Central memory CD8-positive, alpha-beta T cell (primary cell): ENCODE measurements around the gene GPR37L1.
"Not testable (repeated sequence)": the region's sequence is repeated elsewhere in the genome, so short reads cannot be mapped to it uniquely, and the experiment has no call there.

ENCODE experiments used
- ATAC-seq: fragments of 150-1000 bp; cut with Tn5 transposase; replicated peaks from 2 replicates; pipeline ENCODE4 v1.10.0; 2022; ENCODE audit warnings: mild to moderate bottlenecking, moderate FRiP score, moderate number of reproducible peaks; ENCODE audit not compliant: poor library complexity, severe bottlenecking; ENCODE audit errors: extremely low read depth
- DNase-seq, 2 donors: peaks; one replicate each; pipeline ENCODE4 v3.0.0; 2021; ENCODE audit warnings: low spot score in 2 of 2
- H3K27ac Mint-ChIP-seq: one replicate; pipeline ENCODE4 v1.8.0; 2022; ENCODE audit warnings: low read depth, mild to moderate bottlenecking, moderate library complexity, mixed read lengths
- H3K27me3 Mint-ChIP-seq: one replicate; pipeline ENCODE4 v1.8.0; 2022; ENCODE audit warnings: mixed read lengths
- H3K36me3 Mint-ChIP-seq: one replicate; pipeline ENCODE4 v1.8.0; 2022; ENCODE audit warnings: mild to moderate bottlenecking, moderate library complexity, mixed read lengths; ENCODE audit not compliant: insufficient read depth
- H3K4me1 Mint-ChIP-seq: one replicate; pipeline ENCODE4 v1.8.0; 2022; ENCODE audit warnings: mixed read lengths
- H3K4me3 Mint-ChIP-seq: one replicate; pipeline ENCODE4 v1.8.0; 2022; ENCODE audit warnings: mild to moderate bottlenecking, moderate library complexity, mixed read lengths
- H3K9me3 Mint-ChIP-seq: one replicate; pipeline ENCODE4 v1.8.0; 2022; ENCODE audit warnings: mixed read lengths

Gene GPR37L1

GRCh38 chr1:202164271-202165037 lies 41.7 kb downstream of the GPR37L1 start:
- Mint-ChIP-seq H3K9me3 (no peaks in the 10 kb centered on the region), H3K36me3 (peaks cover 18% of the 10 kb centered on the region), H3K4me3 (peak overlapping the region; percentile 92), H3K27me3 (no peaks in the 10 kb centered on the region), H3K4me1 (peaks cover 56% of the 10 kb centered on the region), H3K27ac (peak overlapping the region; percentile 83)
- peak; percentile 82 for ATAC-seq
- DNase-seq: peak; percentile 59 to 77

GRCh38 chr1:202165267-202165941 lies 42.7 kb downstream of the GPR37L1 start:
- H3K4me1 Mint-ChIP-seq: peaks cover 47% of the 10 kb centered on the region
- H3K27ac Mint-ChIP-seq: peak overlapping the region; percentile 83
- H3K9me3 Mint-ChIP-seq: no peaks in the 10 kb centered on the region
- DNase-seq (no peak), ATAC-seq (no peak)
- H3K4me3 Mint-ChIP-seq: peak overlapping the region; percentile 92
- no peaks in the 10 kb centered on the region for H3K27me3 Mint-ChIP-seq
- peaks cover 8% of the 10 kb centered on the region for H3K36me3 Mint-ChIP-seq

DNA sequence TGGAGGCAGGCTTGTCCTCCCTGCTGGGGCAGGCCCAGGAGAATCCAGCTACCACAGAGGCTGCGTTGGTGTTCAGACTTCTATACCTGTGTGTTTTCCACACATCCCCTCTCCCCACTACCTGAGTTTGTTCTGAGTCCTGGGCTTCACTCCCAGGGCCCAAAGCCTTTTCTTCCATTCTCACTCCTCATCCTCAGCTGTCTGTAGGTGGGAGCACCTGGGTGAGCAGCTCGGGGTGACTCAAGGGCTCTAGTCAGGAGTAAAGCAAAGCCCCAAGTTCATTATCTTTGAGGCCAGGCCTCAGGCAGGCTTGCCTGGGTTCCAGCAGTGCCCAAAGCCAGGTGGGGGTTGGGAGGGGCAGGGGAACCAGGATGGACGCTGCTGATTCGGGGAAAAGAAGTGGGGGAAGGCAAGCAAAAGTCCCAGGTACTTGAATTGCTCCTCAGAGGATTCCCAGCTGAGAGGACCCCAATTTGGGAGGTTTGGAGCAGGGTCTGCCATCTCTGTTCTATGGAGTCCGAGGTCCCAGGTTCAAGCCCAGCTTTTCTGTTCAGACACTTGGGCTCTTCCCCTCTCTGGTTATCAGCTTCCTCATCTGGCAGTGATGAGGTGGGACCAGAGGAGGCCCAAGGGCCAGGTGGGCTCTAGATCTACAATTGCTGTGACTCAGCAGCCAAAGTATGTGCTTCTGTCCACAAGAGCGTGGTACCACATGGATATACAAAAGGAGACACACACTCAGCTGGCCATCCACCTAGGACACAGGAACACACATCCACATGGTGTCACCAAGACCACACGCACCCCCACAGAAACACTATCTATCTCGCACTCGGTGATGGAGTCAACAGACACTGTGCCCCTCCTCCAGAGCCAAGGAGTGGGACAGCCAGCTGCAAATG lies 43.5 kb downstream of the GPR37L1 start:
- Mint-ChIP-seq H3K4me1 (peaks cover 39% of the 10 kb centered on the region), H3K27ac (no peak overlapping the region), H3K4me3 (peak overlapping the region; percentile 92), H3K36me3 (peaks cover 6% of the 10 kb centered on the region), H3K27me3 (no peaks in the 10 kb centered on the region), H3K9me3 (no peaks in the 10 kb centered on the region)
- DNase-seq (no peak), ATAC-seq (no peak)

GRCh38 chr1:202167054-202167453 lies 44.3 kb downstream of the GPR37L1 start:
- H3K27me3 Mint-ChIP-seq: not testable (repeated sequence)

DNA sequence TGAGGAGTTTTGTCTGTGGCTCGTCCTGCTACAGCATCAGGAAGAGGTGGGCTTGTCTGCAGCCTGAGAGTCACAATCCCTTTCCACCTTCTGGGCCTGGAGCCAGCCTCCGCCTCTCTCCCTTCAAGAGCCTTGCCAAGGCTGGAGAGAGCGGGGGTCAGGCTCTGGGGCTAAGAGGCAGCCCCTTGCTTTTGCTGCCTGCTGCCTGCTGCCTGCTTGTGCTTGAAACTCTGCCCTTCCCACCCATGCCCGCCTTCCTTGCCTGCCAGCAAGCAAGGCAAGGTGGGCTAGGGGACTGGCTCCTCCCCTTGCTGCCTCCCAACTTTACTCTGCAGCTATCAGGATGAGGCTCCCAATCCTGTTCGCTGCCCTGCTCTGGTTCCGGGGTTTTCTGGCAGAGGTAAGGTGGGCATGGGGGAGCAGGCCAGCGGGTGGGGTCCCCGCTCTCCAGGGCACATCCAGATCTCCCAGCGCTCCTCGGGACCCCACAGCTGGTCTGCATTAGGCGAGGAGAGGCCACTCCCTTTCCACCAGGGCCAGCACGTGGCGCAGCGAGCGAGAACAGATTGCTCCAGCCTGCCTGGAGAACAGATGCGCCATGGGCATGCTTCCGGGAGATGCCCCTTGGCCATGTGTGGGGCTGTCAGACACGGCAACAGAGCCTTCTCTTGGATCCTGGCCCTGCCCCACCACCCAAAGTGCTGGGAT lies 45.1 kb downstream of the GPR37L1 start:
- no peaks in the 10 kb centered on the region for H3K9me3 Mint-ChIP-seq
- DNase-seq (no peak), ATAC-seq (no peak)
- no peak overlapping the region for H3K27ac Mint-ChIP-seq
- no peak overlapping the region for H3K4me3 Mint-ChIP-seq
- no peaks in the 10 kb centered on the region for H3K27me3 Mint-ChIP-seq
- peaks cover 22% of the 10 kb centered on the region for H3K4me1 Mint-ChIP-seq
- peaks cover 3% of the 10 kb centered on the region for H3K36me3 Mint-ChIP-seq

More at GRCh38 chr1:202167054-202167453, 44.3 kb downstream of the GPR37L1 start:
- H3K9me3 Mint-ChIP-seq, DNase-seq, H3K4me3 Mint-ChIP-seq, ATAC-seq, H3K36me3 Mint-ChIP-seq, H3K27ac Mint-ChIP-seq: not testable (repeated sequence)
- H3K4me1 Mint-ChIP-seq: peaks cover 30% of the 10 kb centered on the region

GRCh38 chr1:202168861-202169260 lies 46.1 kb downstream of the GPR37L1 start:
- Mint-ChIP-seq H3K9me3 (no peaks in the 10 kb centered on the region), H3K36me3 (peaks cover 1% of the 10 kb centered on the region), H3K4me1 (peaks cover 12% of the 10 kb centered on the region), H3K27ac (no peak overlapping the region), H3K27me3 (no peaks in the 10 kb centered on the region), H3K4me3 (no peak overlapping the region)
- ATAC-seq: no peak
- DNase-seq: no peak

- no peak overlapping the region for H3K27ac Mint-ChIP-seq
- no peaks in the 10 kb centered on the region for H3K4me1 Mint-ChIP-seq
- DNase-seq: no peak
- no peaks in the 10 kb centered on the region for H3K36me3 Mint-ChIP-seq
- no peak overlapping the region for H3K4me3 Mint-ChIP-seq
- ATAC-seq: no peak
- H3K27me3 Mint-ChIP-seq: no peaks in the 10 kb centered on the region
- no peaks in the 10 kb centered on the region for H3K9me3 Mint-ChIP-seq
Measured at GRCh38 chr1:202170726-202171125, 48.0 kb downstream of the GPR37L1 start.

DNA sequence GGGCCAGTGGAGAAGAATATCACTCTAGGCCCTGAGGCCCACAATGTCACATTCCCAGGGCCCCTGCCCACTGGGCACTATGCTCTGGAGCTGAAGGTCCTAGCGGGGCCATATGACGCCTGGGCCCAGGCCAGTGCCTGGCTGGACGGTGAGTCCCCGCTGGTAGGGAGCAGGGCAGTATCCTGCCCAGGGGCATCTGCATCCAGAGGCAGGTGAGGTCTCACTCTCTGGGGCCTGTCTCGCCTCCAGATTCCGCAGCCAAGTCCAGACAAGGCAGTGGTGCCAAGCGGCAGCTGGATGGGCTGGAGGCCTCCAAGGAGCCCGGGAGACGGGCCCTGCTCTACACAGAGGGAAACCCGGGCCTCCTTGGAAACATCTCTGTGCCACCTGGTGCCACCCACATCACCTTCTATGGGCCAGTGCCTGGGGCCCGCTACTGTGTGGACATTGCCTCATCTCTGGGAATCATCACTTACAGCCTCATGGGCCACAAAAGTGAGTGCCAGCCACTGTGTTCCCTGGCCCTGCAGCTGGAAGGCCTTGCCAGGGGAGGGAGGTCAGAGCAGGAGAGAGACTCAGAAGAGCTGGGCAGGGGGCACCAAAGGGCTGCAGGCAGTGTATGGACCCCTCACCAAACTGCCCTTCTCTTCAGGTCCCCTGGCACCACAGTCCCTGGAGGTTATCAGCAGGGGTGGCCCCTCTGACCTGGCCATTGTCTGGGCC lies 48.7 kb downstream of the GPR37L1 start:
- Mint-ChIP-seq H3K27me3 (no peaks in the 10 kb centered on the region), H3K9me3 (no peaks in the 10 kb centered on the region), H3K27ac (no peak overlapping the region), H3K4me3 (no peak overlapping the region), H3K4me1 (no peaks in the 10 kb centered on the region), H3K36me3 (no peaks in the 10 kb centered on the region)
- DNase-seq (no peak), ATAC-seq (no peak)

DNA sequence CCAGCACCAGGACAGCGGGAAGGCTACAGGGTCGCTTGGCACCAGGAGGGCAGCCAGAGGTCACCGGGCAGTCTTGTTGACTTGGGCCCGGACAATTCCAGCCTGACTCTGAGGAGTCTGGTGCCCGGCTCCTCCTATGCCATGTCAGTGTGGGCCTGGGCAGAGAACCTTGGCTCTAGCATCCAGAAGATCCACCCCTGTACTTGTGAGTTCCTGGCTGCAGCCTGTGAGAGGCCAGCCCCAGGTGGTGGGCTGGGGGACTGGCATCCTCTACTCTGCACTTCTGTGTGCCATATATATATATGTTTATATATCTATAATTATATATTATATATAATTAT lies 49.3 kb downstream of the GPR37L1 start:
- H3K9me3 Mint-ChIP-seq: no peaks in the 10 kb centered on the region
- no peaks in the 10 kb centered on the region for H3K4me1 Mint-ChIP-seq
- no peak overlapping the region for H3K27ac Mint-ChIP-seq
- no peaks in the 10 kb centered on the region for H3K27me3 Mint-ChIP-seq
- H3K36me3 Mint-ChIP-seq: no peaks in the 10 kb centered on the region
- DNase-seq: no peak
- no peak overlapping the region for H3K4me3 Mint-ChIP-seq
- ATAC-seq: no peak

- Mint-ChIP-seq H3K4me3 (no peak overlapping the region), H3K27ac (no peak overlapping the region), H3K36me3 (no peaks in the 10 kb centered on the region), H3K4me1 (no peaks in the 10 kb centered on the region), H3K27me3 (no peaks in the 10 kb centered on the region), H3K9me3 (no peaks in the 10 kb centered on the region)
- DNase-seq: no peak
- no peak for ATAC-seq
Measured at GRCh38 chr1:202173993-202174392, 51.3 kb downstream of the GPR37L1 start.

DNA sequence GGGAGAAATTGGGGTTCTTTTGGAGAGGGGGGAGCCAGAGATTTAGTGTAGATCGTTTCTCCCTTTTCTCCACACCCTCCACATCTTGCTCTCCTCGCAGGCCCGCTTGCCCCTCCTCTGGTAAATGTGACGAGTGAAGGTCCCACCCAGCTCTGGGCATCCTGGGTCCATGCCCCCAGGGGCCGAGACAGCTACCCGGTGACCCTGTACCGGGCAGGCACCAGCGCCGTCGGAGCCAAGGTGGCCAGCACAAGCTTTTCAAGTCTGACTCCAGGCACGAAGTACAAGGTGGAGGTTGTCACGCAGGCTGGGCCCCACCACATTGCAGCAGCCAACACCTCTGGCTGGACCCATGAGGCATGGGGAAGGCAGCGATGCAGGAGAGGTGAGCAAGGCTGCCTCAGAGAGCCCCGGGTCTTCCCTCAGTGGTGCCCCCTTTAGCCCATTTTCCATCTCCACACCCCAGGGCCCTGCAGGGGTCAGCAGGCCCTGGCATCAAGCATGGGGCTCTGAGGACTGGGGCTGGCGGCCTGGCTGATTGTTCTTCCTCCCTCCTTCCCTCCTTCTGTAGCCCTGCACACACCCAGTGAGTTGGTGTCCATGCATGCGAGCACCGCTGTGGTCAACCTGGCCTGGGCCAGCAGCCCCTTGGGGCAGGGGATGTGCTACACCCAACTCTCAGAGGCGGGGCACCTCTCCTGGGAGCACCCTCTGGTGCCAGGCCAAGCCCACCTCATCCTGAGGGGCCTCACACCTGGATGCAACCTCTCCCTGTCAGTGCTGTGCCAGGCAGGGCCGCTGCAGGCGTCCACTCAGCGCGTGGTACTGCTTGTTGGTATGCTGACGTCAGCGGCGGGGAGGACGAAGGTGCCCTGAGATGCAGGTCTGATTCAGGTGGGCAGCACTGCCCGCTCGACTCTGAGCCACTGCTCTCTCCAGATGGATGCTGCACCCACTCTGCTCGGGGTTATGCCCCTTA lies 54.5 kb downstream of the GPR37L1 start:
- Mint-ChIP-seq H3K36me3 (no peaks in the 10 kb centered on the region), H3K4me3 (no peak overlapping the region), H3K27ac (no peak overlapping the region), H3K9me3 (no peaks in the 10 kb centered on the region), H3K4me1 (no peaks in the 10 kb centered on the region), H3K27me3 (no peaks in the 10 kb centered on the region)
- DNase-seq (no peak), ATAC-seq (no peak)
